Thoracic aorta (tissue), 2 donors: ENCODE measurements around the gene TOMM34. TPM values are rescaled to one million over a fixed set of nuclear protein-coding genes. Genes with fewer than 3 reads are reported as not detected.

ENCODE experiments used
- ATAC-seq: fragments of 150-250 bp; one replicate; pipeline ENCODE4 v1.8.0; 2017; ENCODE audit warnings: low read depth; ENCODE audit not compliant: insufficient number of reproducible peaks, low FRiP score
- DNase-seq: peaks from one replicate; pipeline ENCODE4 v3.0.0-alpha.2; 2020; ENCODE audit warnings: low spot score
- H3K27ac ChIP-seq, 2 donors: fragments of 200-600 bp; sonication (generic); 1 replicate in 1 of 2; 2 replicates in 1 of 2; pipeline ENCODE4 v1.5.1; 2016; ENCODE audit warnings: mild to moderate bottlenecking in 2 of 2, moderate library complexity in 2 of 2
- H3K27me3 ChIP-seq: fragments of 200-600 bp; sonication (generic); replicated peaks from 2 replicates; pipeline ENCODE4 v1.6.0; 2016; ENCODE audit warnings: mild to moderate bottlenecking; ENCODE audit not compliant: insufficient read depth
- H3K36me3 ChIP-seq: fragments of 200-600 bp; sonication (generic); one replicate; pipeline ENCODE4 v1.5.1; 2016
- H3K4me1 ChIP-seq, 2 donors: fragments of 200-600 bp; sonication (generic); 1 replicate in 1 of 2; 2 replicates in 1 of 2; pipeline versions ENCODE4 v1.5.1 to v1.6.0; 2016; ENCODE audit warnings: low read depth in 2 of 2, mild to moderate bottlenecking in 1 of 2; ENCODE audit not compliant: control insufficient read depth in 1 of 2
- H3K4me3 ChIP-seq: fragments of 200-600 bp; sonication (generic); 2 replicates; pipeline ENCODE4 v1.5.1; 2016; ENCODE audit warnings: mild to moderate bottlenecking
- H3K9me3 ChIP-seq: fragments of 200-600 bp; sonication (generic); 2 replicates; pipeline ENCODE4 v1.5.1; 2016
- total RNA-seq, 2 donors: library from RNA; depleted of rRNA; stranded (reverse); fragments of >200 nt; gene quantifications; one replicate each; pipeline versions ENCODE4 v1.1.0 to v1.2.3, GENCODE V29; 2016
- TF ChIP-seq, protein P1 (sequence below): fragments of 200-600 bp; sonication (generic); IDR thresholded peaks from one replicate; pipeline ENCODE4 v1.5.1; 2019; ENCODE audit warnings: antibody characterized with exemption

The TOMM34 gene
- total RNA-seq, 2 donors from 2014 or later: 11.9 to 13.0 TPM

DNA sequence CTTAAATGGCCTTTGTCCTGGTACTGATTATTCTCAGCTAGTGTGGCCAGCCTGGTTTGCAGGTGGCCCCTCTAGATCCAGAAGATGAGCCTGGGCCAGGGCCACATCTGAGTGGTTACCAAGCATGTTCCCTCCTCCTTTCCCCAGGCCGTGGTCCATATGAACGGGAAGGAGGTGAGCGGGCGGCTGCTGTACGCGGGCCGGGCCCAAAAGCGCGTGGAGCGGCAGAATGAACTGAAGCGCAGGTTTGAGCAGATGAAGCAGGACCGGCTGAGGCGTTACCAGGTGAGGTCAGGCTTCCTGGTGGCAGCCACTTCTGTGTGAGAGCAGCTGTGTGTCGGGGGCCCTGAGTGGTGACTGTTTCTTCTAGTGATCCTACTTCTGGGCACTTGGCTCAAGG is 38.8 kb downstream of the TOMM34 start:
- no peaks in the 10 kb centered on the region for H3K27me3 ChIP-seq
- no peak overlapping the region for H3K4me3 ChIP-seq
- H3K4me1 ChIP-seq: no peaks in the 10 kb centered on the region
- TF ChIP-seq, protein P1, sequence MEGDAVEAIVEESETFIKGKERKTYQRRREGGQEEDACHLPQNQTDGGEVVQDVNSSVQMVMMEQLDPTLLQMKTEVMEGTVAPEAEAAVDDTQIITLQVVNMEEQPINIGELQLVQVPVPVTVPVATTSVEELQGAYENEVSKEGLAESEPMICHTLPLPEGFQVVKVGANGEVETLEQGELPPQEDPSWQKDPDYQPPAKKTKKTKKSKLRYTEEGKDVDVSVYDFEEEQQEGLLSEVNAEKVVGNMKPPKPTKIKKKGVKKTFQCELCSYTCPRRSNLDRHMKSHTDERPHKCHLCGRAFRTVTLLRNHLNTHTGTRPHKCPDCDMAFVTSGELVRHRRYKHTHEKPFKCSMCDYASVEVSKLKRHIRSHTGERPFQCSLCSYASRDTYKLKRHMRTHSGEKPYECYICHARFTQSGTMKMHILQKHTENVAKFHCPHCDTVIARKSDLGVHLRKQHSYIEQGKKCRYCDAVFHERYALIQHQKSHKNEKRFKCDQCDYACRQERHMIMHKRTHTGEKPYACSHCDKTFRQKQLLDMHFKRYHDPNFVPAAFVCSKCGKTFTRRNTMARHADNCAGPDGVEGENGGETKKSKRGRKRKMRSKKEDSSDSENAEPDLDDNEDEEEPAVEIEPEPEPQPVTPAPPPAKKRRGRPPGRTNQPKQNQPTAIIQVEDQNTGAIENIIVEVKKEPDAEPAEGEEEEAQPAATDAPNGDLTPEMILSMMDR: no peak
- H3K9me3 ChIP-seq: no peaks in the 10 kb centered on the region
- H3K27ac ChIP-seq: no peak overlapping the region
- H3K36me3 ChIP-seq: no peaks in the 10 kb centered on the region
- ATAC-seq (no peak), DNase-seq (no peak)

DNA sequence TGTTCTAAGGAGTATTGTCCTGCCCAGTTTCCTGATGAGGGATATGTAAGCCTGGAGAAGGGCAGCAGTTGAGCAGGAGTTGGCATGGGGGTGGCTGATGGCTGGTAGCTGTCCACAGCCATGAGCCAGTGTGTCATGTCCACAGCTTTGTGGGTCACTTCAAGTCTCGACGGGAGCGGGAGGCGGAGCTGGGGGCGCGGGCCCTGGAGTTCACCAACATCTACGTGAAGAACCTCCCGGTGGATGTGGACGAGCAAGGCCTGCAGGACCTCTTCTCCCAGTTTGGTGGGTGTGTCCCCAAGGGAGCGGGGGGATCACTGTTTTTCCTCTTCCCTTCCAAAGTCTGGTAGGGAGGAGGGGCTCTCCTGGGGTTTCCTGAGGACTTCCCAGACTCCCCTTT is 41.4 kb downstream of the TOMM34 start:
- TF ChIP-seq, protein P1: no peak
- no peaks in the 10 kb centered on the region for H3K9me3 ChIP-seq
- H3K27ac ChIP-seq: no peak overlapping the region
- H3K4me3 ChIP-seq: no peak overlapping the region
- ATAC-seq (no peak), DNase-seq (no peak)
- no peaks in the 10 kb centered on the region for H3K27me3 ChIP-seq
- H3K4me1 ChIP-seq: no peaks in the 10 kb centered on the region
- no peaks in the 10 kb centered on the region for H3K36me3 ChIP-seq

DNA sequence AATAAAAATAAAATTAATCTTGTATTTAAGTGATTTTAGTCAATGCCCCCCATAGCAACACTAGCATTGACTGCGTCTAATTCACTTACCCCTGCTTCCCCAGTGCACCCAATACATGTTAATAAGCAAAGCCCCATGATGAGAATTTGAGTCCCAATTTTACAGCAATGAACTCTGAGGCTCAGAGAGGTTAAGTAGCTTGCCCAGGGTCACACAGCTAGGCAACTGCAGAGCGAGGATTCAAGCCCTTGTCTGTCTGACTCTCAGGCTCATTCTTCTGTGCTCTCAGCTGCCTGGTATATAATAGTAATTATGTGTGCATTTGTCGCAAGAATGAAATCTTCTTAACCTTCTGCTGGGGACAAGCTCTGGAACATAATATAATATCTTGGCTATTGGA is 41.9 kb downstream of the TOMM34 start:
- TF ChIP-seq, protein P1: no peak
- ATAC-seq (no peak), DNase-seq (no peak)
- Histone ChIP-seq H3K4me3 (no peak overlapping the region), H3K36me3 (peaks cover 1% of the 10 kb centered on the region), H3K27me3 (no peaks in the 10 kb centered on the region), H3K9me3 (no peaks in the 10 kb centered on the region), H3K4me1 (no peaks in the 10 kb centered on the region), H3K27ac (no peak overlapping the region)

DNA sequence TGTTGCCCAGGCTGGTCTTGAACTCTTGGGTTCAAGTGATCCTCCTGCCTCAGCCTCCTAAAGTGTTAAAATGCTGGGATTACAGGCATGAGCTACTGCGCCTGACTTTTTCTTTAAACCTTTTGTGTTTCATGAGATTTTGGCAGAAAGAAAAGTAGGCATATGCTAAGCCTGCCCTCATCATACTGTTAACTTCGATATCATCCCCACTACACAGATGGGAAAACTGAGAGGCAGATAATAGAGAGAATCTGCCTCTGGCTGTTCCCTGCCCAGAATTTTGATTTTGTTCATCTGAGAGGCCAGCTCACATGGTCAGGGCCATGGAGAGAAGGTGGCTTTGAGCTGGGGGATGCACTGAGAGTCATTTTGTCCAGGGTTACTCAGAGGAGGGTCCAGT is 42.8 kb downstream of the TOMM34 start:
- H3K9me3 ChIP-seq: no peaks in the 10 kb centered on the region
- TF ChIP-seq, protein P1: no peak
- H3K27ac ChIP-seq: no peak overlapping the region
- no peak overlapping the region for H3K4me3 ChIP-seq
- H3K27me3 ChIP-seq: no peaks in the 10 kb centered on the region
- H3K4me1 ChIP-seq: no peaks in the 10 kb centered on the region
- DNase-seq (no peak), ATAC-seq (no peak)
- peaks cover 5% of the 10 kb centered on the region for H3K36me3 ChIP-seq

DNA sequence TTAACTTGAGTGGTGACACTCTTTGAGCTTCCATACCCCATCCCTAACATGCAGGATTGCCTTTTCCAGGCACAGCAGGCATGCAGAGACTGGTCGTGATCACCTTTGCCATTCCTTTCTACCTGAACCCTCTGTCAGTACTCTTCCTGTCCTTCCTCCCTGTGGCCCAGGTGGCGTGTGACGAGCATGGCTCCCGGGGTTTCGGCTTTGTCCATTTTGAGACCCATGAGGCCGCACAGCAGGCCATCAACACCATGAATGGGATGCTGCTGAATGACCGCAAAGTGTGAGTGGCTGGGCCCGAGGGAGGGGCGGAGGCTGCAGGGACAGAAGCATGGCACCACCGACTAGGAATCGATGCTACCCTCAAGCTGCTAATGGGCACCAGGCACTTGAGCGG is 43.6 kb downstream of the TOMM34 start:
- TF ChIP-seq, protein P1: no peak
- Histone ChIP-seq H3K4me3 (no peak overlapping the region), H3K27ac (no peak overlapping the region), H3K27me3 (no peaks in the 10 kb centered on the region), H3K4me1 (no peaks in the 10 kb centered on the region), H3K36me3 (peaks cover 5% of the 10 kb centered on the region), H3K9me3 (no peaks in the 10 kb centered on the region)
- DNase-seq: no peak
- no peak for ATAC-seq
